Erythroblast (primary cell): ENCODE measurements around the gene PLCB4.

Experiments used
- GATA1 ChIP-seq: IDR thresholded peaks from 2 replicates; pipeline ENCODE4 v1.6.1; 2011; ENCODE audit warnings: low read depth, mild to moderate bottlenecking, control low read depth, low read length, moderate library complexity
- POLR2A ChIP-seq: IDR thresholded peaks from 2 replicates; pipeline ENCODE4 v1.6.1; 2011; ENCODE audit warnings: mild to moderate bottlenecking, low read length

DNA sequence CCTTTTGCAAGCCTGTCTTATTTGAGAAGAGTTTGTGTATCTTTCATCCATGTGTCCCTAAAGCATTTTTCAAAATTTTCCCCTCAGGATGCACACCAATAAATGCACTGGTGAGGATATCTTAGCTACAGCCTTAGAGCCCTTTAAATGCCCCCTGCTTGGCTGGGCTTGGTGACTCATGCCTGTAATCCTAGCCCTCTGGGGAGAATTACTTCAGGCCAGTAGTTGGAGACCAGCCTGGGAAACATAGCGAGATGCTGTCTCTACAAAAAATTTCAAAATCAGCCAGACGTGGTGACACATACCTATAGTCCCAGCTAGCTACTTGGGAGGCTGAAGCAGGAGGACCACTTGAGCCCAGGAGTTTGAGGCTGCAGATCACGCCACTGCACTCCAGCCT, 33.8 kb upstream of the PLCB4 start:
- no peak for TF ChIP-seq POLR2A
- no peak for TF ChIP-seq GATA1
